ENCODE measurements around the gene FUT2. TPM values are rescaled to one million over a fixed set of nuclear protein-coding genes. Genes with fewer than 3 reads are reported as not detected.

Gene FUT2
- total and polyA plus RNA-seq, 2 of the 13 experiments (the other 11 are each of a cell fraction or from before 2014, with no cell fraction given), result 0.07 TPM; not detected in 1

GRCh38 chr19:48715681-48716171, 20.0 kb downstream of the FUT2 start (continued):
- TF ChIP-seq ETV5 (CRISPR knock-in tag; IDR thresholded peaks at IDR 0.05; ENCODE audit: borderline replicate concordance) (no peak), HMGXB4 (CRISPR knock-in tag; IDR thresholded peaks at IDR 0.05; ENCODE audit: borderline replicate concordance in 1 of 2, low read depth in 1 of 2) (0 out of 4 replicates have a peak, but pooled peaks of 1 of the 2 experiments have one; percentile 21), CCAR2 (optimal IDR thresholded peaks at IDR 0.05; ENCODE audit: low read depth, low read length) (no peak), HNRNPH1 (optimal IDR thresholded peaks at IDR 0.05; ENCODE audit: low read depth, low read length) (no peak), PBX3 (CRISPR knock-in tag; IDR thresholded peaks at IDR 0.05; ENCODE audit: borderline replicate concordance) (no peak), SMARCE1 (IDR thresholded peaks at IDR 0.05; ENCODE audit: borderline replicate concordance) (no peak), HNF4G (IDR thresholded peaks at IDR 0.05; ENCODE audit: borderline replicate concordance, low read depth, low read length) (no peak), HNF4G (CRISPR knock-in tag; IDR thresholded peaks at IDR 0.05; ENCODE audit: borderline replicate concordance, low read depth) (no peak), YY1 (IDR thresholded peaks at IDR 0.05; ENCODE audit: insufficient read depth, insufficient replicate concordance, low read depth, low read length) (no peak), ZNF280B (CRISPR knock-in tag; IDR thresholded peaks at IDR 0.05; ENCODE audit: borderline replicate concordance) (no peak), ZFP91 (CRISPR knock-in tag; IDR thresholded peaks at IDR 0.05; ENCODE audit: borderline replicate concordance) (peak; percentile 18; the same call in 1 of the 2 replicates), KIAA2018 (CRISPR knock-in tag; IDR thresholded peaks at IDR 0.05; ENCODE audit: borderline replicate concordance) (no peak)
